ENCODE results near the gene CASP8. TPM values are rescaled to one million over a fixed set of nuclear protein-coding genes. Genes with fewer than 3 reads are reported as not detected.
A peak's percentile ranks its signal among the peaks of the same experiment; 100 is the strongest.
"Not testable (repeated sequence)": the region's sequence is repeated elsewhere in the genome, so short reads cannot be mapped to it uniquely, and the experiment has no call there.

Gene CASP8
- total and polyA plus RNA-seq, 7 experiments from 2014 or later = 38.9 to 159 (median 93.2) TPM

GRCh38 chr2:201290457-201291148 lies 30.3 kb downstream of the CASP8 start:
- H3K27me3 Mint-ChIP-seq; H3K4me3 ChIP-seq (ENCODE audit: low read length); H3K4me1 ChIP-seq (ENCODE audit: control insufficient read depth in 2 of 2, insufficient read depth in 2 of 2, low read length in 2 of 2); DNase-seq; H3K27me3 ChIP-seq (ENCODE audit: control insufficient read depth in 2 of 2, insufficient read depth in 2 of 2, low read length in 2 of 2); H3K27ac ChIP-seq (ENCODE audit: low read depth, low read length); intact Hi-C loops (cut with micrococcal nuclease); H3K4me3 Mint-ChIP-seq; ATAC-seq; H3K27ac Mint-ChIP-seq; H3K9me3 ChIP-seq (ENCODE audit: control insufficient read depth in 2 of 3, low read length in 3 of 3): not testable (repeated sequence)
- peaks cover 25 to 44% (median 26%) of the 10 kb centered on the region in 3 experiments for H3K36me3 ChIP-seq (ENCODE audit: control insufficient read depth in 2 of 3, insufficient read depth in 3 of 3, low read length in 3 of 3)
- ChIA-PET POLR2A (interaction anchor here (1.0 to 1.2 kb wide), 2 partner anchors 23 to 34 kb away, joined by 3 to 4 read pairs; no protein-coding TSS in a partner anchor), CTCF (interaction anchor here (1.4 kb wide), 1 partner anchor 8 kb away, joined by 5 read pairs; no protein-coding TSS in a partner anchor)
- Mint-ChIP-seq H3K36me3 (peaks cover 31 to 85% (median 65%) of the 10 kb centered on the region in 5 donors), H3K4me1 (peaks cover 5 to 15% (median 8%) of the 10 kb centered on the region in 7 donors), H3K9me3 (peaks cover 8 to 60% (median 30%) of the 10 kb centered on the region in 11 donors)

- Histone ChIP-seq H3K27me3 (ENCODE audit: control insufficient read depth in 2 of 2, insufficient read depth in 2 of 2, low read length in 2 of 2) (no peaks in the 10 kb centered on the region), H3K4me3 (ENCODE audit: low read length) (no peak overlapping the region), H3K9me3 (ENCODE audit: control insufficient read depth in 2 of 3, low read length in 3 of 3) (peaks cover 0 to 6% (median 0%) of the 10 kb centered on the region in 3 experiments), H3K4me1 (ENCODE audit: control insufficient read depth in 2 of 2, insufficient read depth in 2 of 2, low read length in 2 of 2) (no peaks in the 10 kb centered on the region), H3K27ac (ENCODE audit: low read depth, low read length) (no peak overlapping the region), H3K36me3 (ENCODE audit: control insufficient read depth in 2 of 3, insufficient read depth in 3 of 3, low read length in 3 of 3) (no peaks in the 10 kb centered on the region)
- Mint-ChIP-seq H3K9me3 (peaks cover 14 to 74% (median 29%) of the 10 kb centered on the region in 11 donors), H3K27ac (peak overlapping the region in 8 of 9 donors; percentile 6 to 79 (median 38)), H3K4me3 (no peak overlapping the region), H3K4me1 (peaks cover 3 to 32% (median 22%) of the 10 kb centered on the region in 7 donors), H3K36me3 (peaks cover 27 to 75% (median 58%) of the 10 kb centered on the region in 5 donors), H3K27me3 (no peaks in the 10 kb centered on the region)
- ChIA-PET CTCF (interaction anchor here (0.6 to 1.4 kb wide), 2 partner anchors 9 to 36 kb away, joined by 3 to 5 read pairs; no protein-coding TSS in a partner anchor), POLR2A (interaction anchor here (0.6 to 1.2 kb wide), 5 partner anchors 9 to 41 kb away, joined by 3 to 6 read pairs (median 3); no protein-coding TSS in a partner anchor)
- intact Hi-C loops (cut with micrococcal nuclease) = no loop called here
- ATAC-seq (no peak), DNase-seq (no peak)
Measured at GRCh38 chr2:201298462-201299052, 38.2 kb downstream of the CASP8 start.

- peaks cover 13 to 64% (median 28%) of the 10 kb centered on the region in 11 donors for H3K9me3 Mint-ChIP-seq
- H3K4me3 Mint-ChIP-seq; DNase-seq; H3K27ac ChIP-seq (ENCODE audit: low read depth, low read length); ATAC-seq; H3K36me3 ChIP-seq (ENCODE audit: control insufficient read depth in 2 of 3, insufficient read depth in 3 of 3, low read length in 3 of 3); H3K27me3 ChIP-seq (ENCODE audit: control insufficient read depth in 2 of 2, insufficient read depth in 2 of 2, low read length in 2 of 2); H3K4me3 ChIP-seq (ENCODE audit: low read length); H3K27ac Mint-ChIP-seq; CTCF ChIA-PET; H3K27me3 Mint-ChIP-seq; H3K9me3 ChIP-seq (ENCODE audit: control insufficient read depth in 2 of 3, low read length in 3 of 3); H3K4me1 ChIP-seq (ENCODE audit: control insufficient read depth in 2 of 2, insufficient read depth in 2 of 2, low read length in 2 of 2); intact Hi-C loops (cut with micrococcal nuclease): not testable (repeated sequence)
- peaks cover 25 to 78% (median 60%) of the 10 kb centered on the region in 5 donors for H3K36me3 Mint-ChIP-seq
- H3K4me1 Mint-ChIP-seq = peaks cover 3 to 32% (median 22%) of the 10 kb centered on the region in 7 donors
- POLR2A ChIA-PET = interaction anchor here (0.6 kb wide), 1 partner anchor 37 kb away, joined by 3 read pairs; no protein-coding TSS in a partner anchor
Measured at GRCh38 chr2:201299929-201300328, 39.6 kb downstream of the CASP8 start.

GRCh38 chr2:201307876-201308275 lies 47.5 kb downstream of the CASP8 start:
- no peaks in the 10 kb centered on the region for H3K27me3 Mint-ChIP-seq
- no peak overlapping the region for H3K4me3 Mint-ChIP-seq
- Histone ChIP-seq H3K4me1 (ENCODE audit: control insufficient read depth in 2 of 2, insufficient read depth in 2 of 2, low read length in 2 of 2) (no peaks in the 10 kb centered on the region), H3K27me3 (ENCODE audit: control insufficient read depth in 2 of 2, insufficient read depth in 2 of 2, low read length in 2 of 2) (no peaks in the 10 kb centered on the region), H3K27ac (ENCODE audit: low read depth, low read length) (no peak overlapping the region), H3K36me3 (ENCODE audit: control insufficient read depth in 2 of 3, insufficient read depth in 3 of 3, low read length in 3 of 3) (peaks cover 0 to 7% (median 0%) of the 10 kb centered on the region in 3 experiments), H3K9me3 (ENCODE audit: control insufficient read depth in 2 of 3, low read length in 3 of 3) (no peaks in the 10 kb centered on the region), H3K4me3 (ENCODE audit: low read length) (no peak overlapping the region)
- no peak overlapping the region for H3K27ac Mint-ChIP-seq
- DNase-seq = no peak
- peaks cover 12 to 79% (median 68%) of the 10 kb centered on the region in 5 donors for H3K36me3 Mint-ChIP-seq
- H3K4me1 Mint-ChIP-seq = no peaks in the 10 kb centered on the region
- ChIA-PET CTCF (no interaction called here), POLR2A (interaction anchor here (1.1 kb wide), 1 partner anchor 10 kb away, joined by 5 read pairs; no protein-coding TSS in a partner anchor)
- no peak for ATAC-seq
- peaks cover under 1 to 35% (median 9%) of the 10 kb centered on the region in 11 donors for H3K9me3 Mint-ChIP-seq
- intact Hi-C loops (cut with micrococcal nuclease) = no loop called here

- H3K27ac ChIP-seq (ENCODE audit: low read depth, low read length) = no peak overlapping the region
- H3K36me3 Mint-ChIP-seq = peaks cover 14 to 78% (median 73%) of the 10 kb centered on the region in 5 donors
- no peaks in the 10 kb centered on the region for H3K27me3 ChIP-seq (ENCODE audit: control insufficient read depth in 2 of 2, insufficient read depth in 2 of 2, low read length in 2 of 2)
- no peak overlapping the region for H3K27ac Mint-ChIP-seq
- peaks cover 0 to 7% (median 0%) of the 10 kb centered on the region in 3 experiments for H3K36me3 ChIP-seq (ENCODE audit: control insufficient read depth in 2 of 3, insufficient read depth in 3 of 3, low read length in 3 of 3)
- no peaks in the 10 kb centered on the region for H3K4me1 ChIP-seq (ENCODE audit: control insufficient read depth in 2 of 2, insufficient read depth in 2 of 2, low read length in 2 of 2)
- intact Hi-C loops (cut with micrococcal nuclease) = no loop called here
- no peaks in the 10 kb centered on the region for H3K9me3 ChIP-seq (ENCODE audit: control insufficient read depth in 2 of 3, low read length in 3 of 3)
- DNase-seq = no peak
- no peak overlapping the region for H3K4me3 Mint-ChIP-seq
- CTCF ChIA-PET = no interaction called here
- no peak for ATAC-seq
- no peaks in the 10 kb centered on the region for H3K4me1 Mint-ChIP-seq
- no peaks in the 10 kb centered on the region for H3K27me3 Mint-ChIP-seq
- peaks cover under 1 to 31% (median 10%) of the 10 kb centered on the region in 11 donors for H3K9me3 Mint-ChIP-seq
- no peak overlapping the region for H3K4me3 ChIP-seq (ENCODE audit: low read length)
- POLR2A ChIA-PET = no interaction called here
Measured at GRCh38 chr2:201308914-201309313, 48.6 kb downstream of the CASP8 start.

GRCh38 chr2:201313362-201313761 lies 53.0 kb downstream of the CASP8 start:
- Histone ChIP-seq H3K27ac (ENCODE audit: low read depth, low read length) (no peak overlapping the region), H3K4me1 (ENCODE audit: control insufficient read depth in 2 of 2, insufficient read depth in 2 of 2, low read length in 2 of 2) (no peaks in the 10 kb centered on the region), H3K27me3 (ENCODE audit: control insufficient read depth in 2 of 2, insufficient read depth in 2 of 2, low read length in 2 of 2) (no peaks in the 10 kb centered on the region), H3K4me3 (ENCODE audit: low read length) (no peak overlapping the region), H3K36me3 (ENCODE audit: control insufficient read depth in 2 of 3, insufficient read depth in 3 of 3, low read length in 3 of 3) (no peaks in the 10 kb centered on the region), H3K9me3 (ENCODE audit: control insufficient read depth in 2 of 3, low read length in 3 of 3) (no peaks in the 10 kb centered on the region)
- intact Hi-C loops (cut with micrococcal nuclease) = no loop called here
- ATAC-seq (no peak), DNase-seq (no peak)
- Mint-ChIP-seq H3K27me3 (no peaks in the 10 kb centered on the region), H3K4me1 (no peaks in the 10 kb centered on the region), H3K9me3 (peaks cover 7 to 50% (median 27%) of the 10 kb centered on the region in 11 donors), H3K4me3 (no peak overlapping the region), H3K36me3 (peaks cover 21 to 79% (median 73%) of the 10 kb centered on the region in 5 donors), H3K27ac (no peak overlapping the region)
- POLR2A ChIA-PET = no interaction called here
- CTCF ChIA-PET = no interaction called here

Measured in naive thymus-derived CD4-positive, alpha-beta T cell (primary cell).